ENCODE data around the gene EIF3A.

DNA sequence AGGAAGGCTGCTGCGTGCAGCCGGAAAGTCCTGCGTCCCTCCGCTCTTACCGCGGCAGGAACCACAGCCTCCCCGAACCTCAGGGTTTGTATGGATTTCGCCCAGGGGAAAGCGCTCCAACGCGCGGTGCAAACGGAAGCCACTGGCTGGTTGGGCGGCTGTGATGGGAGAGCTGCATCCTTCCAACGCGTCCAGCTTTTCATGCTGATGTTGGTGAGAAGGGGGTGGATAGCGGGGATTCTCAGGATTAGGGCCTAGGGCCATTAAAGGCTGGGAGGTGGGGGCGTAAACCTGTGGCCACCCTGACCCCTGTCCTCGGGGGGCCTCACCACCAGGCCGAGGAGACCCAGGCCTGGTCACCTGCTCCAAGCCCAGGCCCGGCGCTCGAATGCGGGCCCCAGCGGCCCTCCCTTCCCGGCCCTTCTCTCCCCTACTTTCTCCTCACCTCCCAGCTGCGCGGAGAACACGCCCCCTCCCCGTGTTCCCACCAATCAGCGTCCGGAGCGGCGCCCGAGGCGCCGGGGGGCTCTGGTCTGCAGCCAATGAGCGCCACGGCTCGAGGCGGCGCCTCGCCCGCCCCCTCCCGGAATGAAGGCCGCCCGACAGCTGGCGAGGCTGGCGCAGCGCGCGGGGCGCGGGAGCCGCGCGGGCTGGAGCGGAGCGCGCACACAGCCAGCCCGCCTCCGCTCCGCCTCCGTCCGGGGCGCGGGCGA, 51.6 kb downstream of the EIF3A start:
- TF ChIP-seq, protein P1, sequence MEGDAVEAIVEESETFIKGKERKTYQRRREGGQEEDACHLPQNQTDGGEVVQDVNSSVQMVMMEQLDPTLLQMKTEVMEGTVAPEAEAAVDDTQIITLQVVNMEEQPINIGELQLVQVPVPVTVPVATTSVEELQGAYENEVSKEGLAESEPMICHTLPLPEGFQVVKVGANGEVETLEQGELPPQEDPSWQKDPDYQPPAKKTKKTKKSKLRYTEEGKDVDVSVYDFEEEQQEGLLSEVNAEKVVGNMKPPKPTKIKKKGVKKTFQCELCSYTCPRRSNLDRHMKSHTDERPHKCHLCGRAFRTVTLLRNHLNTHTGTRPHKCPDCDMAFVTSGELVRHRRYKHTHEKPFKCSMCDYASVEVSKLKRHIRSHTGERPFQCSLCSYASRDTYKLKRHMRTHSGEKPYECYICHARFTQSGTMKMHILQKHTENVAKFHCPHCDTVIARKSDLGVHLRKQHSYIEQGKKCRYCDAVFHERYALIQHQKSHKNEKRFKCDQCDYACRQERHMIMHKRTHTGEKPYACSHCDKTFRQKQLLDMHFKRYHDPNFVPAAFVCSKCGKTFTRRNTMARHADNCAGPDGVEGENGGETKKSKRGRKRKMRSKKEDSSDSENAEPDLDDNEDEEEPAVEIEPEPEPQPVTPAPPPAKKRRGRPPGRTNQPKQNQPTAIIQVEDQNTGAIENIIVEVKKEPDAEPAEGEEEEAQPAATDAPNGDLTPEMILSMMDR (IDR thresholded peaks at IDR 0.05; ENCODE audit: poor library complexity, severe bottlenecking) = peak; percentile 60
- TF ChIP-seq POLR2AphosphoS5 (IDR thresholded peaks at IDR 0.05) (no peak), MXI1 (conservative IDR thresholded peaks at IDR 0.05; ENCODE audit: poor library complexity, severe bottlenecking) (peak; percentile 26), EP300 (conservative IDR thresholded peaks at IDR 0.05; ENCODE audit: poor library complexity, severe bottlenecking) (no peak)
